Lower lobe of right lung (tissue), 2 donors: ENCODE measurements around the gene CEACAM21. TPM values are rescaled to one million over a fixed set of nuclear protein-coding genes. Genes with fewer than 3 reads are reported as not detected.

Experiments
- ATAC-seq, 2 donors: fragments of 200-7000 bp; cut with Tn5 transposase; one replicate each; pipeline ENCODE4 v1.9.1; 2020 to 2022; ENCODE audit warnings: mild to moderate bottlenecking in 2 of 2, moderate library complexity in 2 of 2
- DNase-seq: peaks from one replicate; pipeline ENCODE4 v3.0.0-alpha.2; 2020
- H3K27ac ChIP-seq: fragments of 200-600 bp; one replicate; pipeline ENCODE4 v1.8.0; 2022
- H3K27me3 ChIP-seq: fragments of 200-600 bp; one replicate; pipeline ENCODE4 v1.8.0; 2022; ENCODE audit warnings: low read depth
- H3K36me3 ChIP-seq: fragments of 200-600 bp; one replicate; pipeline ENCODE4 v1.8.0; 2022; ENCODE audit warnings: mild to moderate bottlenecking
- H3K4me1 ChIP-seq: fragments of 200-600 bp; one replicate; pipeline ENCODE4 v1.8.0; 2022
- H3K4me3 ChIP-seq: fragments of 200-600 bp; one replicate; pipeline ENCODE4 v1.8.0; 2022; ENCODE audit warnings: mild to moderate bottlenecking
- H3K9me3 ChIP-seq: fragments of 200-600 bp; one replicate; pipeline ENCODE4 v1.8.0; 2022
- intact Hi-C: fragments of 100-400 bp; cut with DNase I; formaldehyde crosslinking; loops from one replicate; pipeline ENCODE4 v1.11.0; 2022
- total RNA-seq: library from RNA; stranded (reverse); fragmentation: NEBNext Ultra II Directional; extraction: Animal tissue kit (Norgen Biotek cat#: 25700); gene quantifications from one replicate; pipeline ENCODE4 v1.2.1, GENCODE V29; 2021
- TF ChIP-seq, protein P1 (sequence below): fragments of 200-600 bp; IDR thresholded peaks from one replicate; pipeline ENCODE4 v1.8.0; 2022; ENCODE audit warnings: antibody characterized with exemption, mild to moderate bottlenecking
- donor health status: DM: no; HTN: yes; CAD: no; lungs with severe emphysema.

CEACAM21 gene
- total RNA-seq, 1 donor from 2014 or later: 28.8 TPM

DNA sequence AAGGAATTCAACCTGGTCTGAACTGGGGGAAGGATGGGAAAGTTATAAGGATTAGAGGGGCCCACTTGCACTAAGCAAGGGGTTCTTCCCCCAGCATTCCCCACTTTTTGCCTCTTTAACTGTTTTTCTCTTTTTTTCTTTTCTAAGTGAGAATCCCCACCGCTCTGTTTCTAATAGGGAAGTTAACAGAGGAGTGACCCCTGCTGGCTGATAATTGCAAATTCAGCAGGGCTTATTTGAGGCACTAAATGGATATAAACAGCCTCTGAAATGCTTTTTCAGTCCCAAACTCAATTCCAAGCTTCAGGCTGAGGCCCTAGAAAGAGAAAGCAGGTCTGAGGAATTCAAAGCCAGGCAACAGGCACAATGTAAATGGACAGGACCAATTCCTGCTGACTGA is 38.2 kb upstream of the CEACAM21 start:
- Histone ChIP-seq H3K4me3 (no peak overlapping the region), H3K27me3 (no peaks in the 10 kb centered on the region), H3K27ac (no peak overlapping the region), H3K9me3 (no peaks in the 10 kb centered on the region), H3K36me3 (no peaks in the 10 kb centered on the region), H3K4me1 (peaks cover 28% of the 10 kb centered on the region)
- intact Hi-C loops: no loop called here
- TF ChIP-seq, protein P1, sequence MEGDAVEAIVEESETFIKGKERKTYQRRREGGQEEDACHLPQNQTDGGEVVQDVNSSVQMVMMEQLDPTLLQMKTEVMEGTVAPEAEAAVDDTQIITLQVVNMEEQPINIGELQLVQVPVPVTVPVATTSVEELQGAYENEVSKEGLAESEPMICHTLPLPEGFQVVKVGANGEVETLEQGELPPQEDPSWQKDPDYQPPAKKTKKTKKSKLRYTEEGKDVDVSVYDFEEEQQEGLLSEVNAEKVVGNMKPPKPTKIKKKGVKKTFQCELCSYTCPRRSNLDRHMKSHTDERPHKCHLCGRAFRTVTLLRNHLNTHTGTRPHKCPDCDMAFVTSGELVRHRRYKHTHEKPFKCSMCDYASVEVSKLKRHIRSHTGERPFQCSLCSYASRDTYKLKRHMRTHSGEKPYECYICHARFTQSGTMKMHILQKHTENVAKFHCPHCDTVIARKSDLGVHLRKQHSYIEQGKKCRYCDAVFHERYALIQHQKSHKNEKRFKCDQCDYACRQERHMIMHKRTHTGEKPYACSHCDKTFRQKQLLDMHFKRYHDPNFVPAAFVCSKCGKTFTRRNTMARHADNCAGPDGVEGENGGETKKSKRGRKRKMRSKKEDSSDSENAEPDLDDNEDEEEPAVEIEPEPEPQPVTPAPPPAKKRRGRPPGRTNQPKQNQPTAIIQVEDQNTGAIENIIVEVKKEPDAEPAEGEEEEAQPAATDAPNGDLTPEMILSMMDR: peak; percentile 62
- DNase-seq: no peak
- no peak for ATAC-seq

DNA sequence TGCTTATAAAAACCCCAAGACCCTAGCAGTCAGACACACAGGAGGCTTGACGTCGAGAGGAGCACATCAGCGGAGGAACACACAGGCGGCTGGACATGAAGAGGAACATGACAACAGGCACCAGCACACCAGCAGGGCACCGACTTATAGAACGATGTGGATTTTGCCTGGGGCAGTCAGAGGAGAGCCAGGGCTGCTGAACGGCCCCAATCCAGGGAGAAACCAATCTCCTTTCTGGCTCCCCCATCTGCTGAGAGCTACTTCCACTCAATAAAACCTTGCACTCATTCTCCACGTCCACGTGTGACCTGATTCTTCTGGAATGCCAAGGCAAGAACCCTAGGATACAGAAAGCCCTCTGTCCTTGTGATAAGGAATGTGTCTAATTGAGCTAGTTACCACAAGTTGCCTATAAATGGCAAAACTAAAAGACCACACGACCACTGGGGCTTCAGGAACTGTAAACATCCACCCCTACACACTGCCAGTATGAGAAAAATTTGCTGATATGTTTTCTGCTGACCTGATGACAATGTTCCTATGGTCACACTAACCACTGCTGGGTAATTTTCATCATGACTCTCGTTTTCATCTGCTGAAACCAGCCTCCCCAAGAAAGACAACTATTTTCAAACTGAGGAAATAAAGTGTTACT is 35.8 kb upstream of the CEACAM21 start:
- Histone ChIP-seq H3K4me3 (no peak overlapping the region), H3K36me3 (no peaks in the 10 kb centered on the region), H3K27ac (no peak overlapping the region), H3K9me3 (no peaks in the 10 kb centered on the region), H3K27me3 (no peaks in the 10 kb centered on the region), H3K4me1 (peaks cover 6% of the 10 kb centered on the region)
- ATAC-seq (no peak), DNase-seq (no peak)
- intact Hi-C loops: no loop called here
- TF ChIP-seq, protein P1: no peak

DNA sequence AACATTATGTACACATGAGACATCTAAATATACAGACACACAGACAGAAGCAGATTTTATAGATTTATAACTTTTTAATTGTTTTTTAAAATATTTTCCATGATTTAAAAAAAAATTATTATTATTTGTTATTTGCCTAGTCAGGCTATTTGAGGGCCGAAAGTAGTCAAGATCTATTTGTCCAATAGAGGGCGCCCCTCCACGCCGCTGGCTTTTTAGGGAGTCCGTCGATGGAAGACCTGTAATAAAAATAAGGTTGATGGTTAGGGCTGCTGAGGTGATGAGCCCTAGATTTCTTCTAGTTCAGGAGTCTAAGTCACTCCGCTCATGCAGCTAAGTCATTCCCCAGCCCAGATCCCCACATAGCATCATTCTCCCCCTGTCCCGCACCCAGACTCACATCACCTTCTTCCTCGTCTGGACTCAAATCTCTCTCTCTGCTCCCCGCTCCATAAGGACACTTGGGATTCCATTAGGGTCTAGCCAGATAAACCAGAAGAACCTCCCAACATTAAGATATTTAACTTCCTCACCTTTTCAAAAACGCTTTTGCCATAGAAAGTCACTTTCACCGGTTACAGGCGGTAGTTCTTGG is 33.9 kb upstream of the CEACAM21 start:
- ATAC-seq (peak; percentile 53 to 59), DNase-seq (peak; percentile 83)
- H3K4me1 ChIP-seq: peaks cover 17% of the 10 kb centered on the region
- H3K4me3 ChIP-seq: no peak overlapping the region
- no peaks in the 10 kb centered on the region for H3K27me3 ChIP-seq
- H3K36me3 ChIP-seq: no peaks in the 10 kb centered on the region
- no peak overlapping the region for H3K27ac ChIP-seq
- intact Hi-C loops: no loop called here
- no peaks in the 10 kb centered on the region for H3K9me3 ChIP-seq
- TF ChIP-seq, protein P1: peak; percentile 75

DNA sequence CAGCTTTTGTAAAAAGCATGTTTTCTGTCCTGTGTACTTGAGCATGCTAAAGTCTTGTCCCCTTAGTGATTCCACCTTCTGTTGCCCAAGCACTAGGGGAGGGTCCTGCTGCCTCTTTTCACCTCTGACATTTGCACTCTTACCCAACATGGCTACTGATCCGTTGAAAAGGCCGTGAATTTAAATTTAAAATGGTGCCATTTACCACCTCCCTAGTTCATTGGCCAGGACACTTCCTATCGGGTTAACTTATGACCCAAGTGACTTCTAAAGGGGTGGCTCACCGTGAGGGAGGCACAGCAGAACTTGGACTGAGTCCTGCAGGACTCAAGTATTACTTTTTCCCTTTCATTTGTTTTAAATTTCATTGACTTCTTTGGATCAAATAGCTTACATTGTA is 33.3 kb upstream of the CEACAM21 start:
- no peaks in the 10 kb centered on the region for H3K27me3 ChIP-seq
- peaks cover 20% of the 10 kb centered on the region for H3K4me1 ChIP-seq
- intact Hi-C loops: no loop called here
- no peaks in the 10 kb centered on the region for H3K36me3 ChIP-seq
- no peak overlapping the region for H3K27ac ChIP-seq
- H3K9me3 ChIP-seq: no peaks in the 10 kb centered on the region
- TF ChIP-seq, protein P1: no peak
- DNase-seq (no peak), ATAC-seq (no peak)
- H3K4me3 ChIP-seq: no peak overlapping the region

DNA sequence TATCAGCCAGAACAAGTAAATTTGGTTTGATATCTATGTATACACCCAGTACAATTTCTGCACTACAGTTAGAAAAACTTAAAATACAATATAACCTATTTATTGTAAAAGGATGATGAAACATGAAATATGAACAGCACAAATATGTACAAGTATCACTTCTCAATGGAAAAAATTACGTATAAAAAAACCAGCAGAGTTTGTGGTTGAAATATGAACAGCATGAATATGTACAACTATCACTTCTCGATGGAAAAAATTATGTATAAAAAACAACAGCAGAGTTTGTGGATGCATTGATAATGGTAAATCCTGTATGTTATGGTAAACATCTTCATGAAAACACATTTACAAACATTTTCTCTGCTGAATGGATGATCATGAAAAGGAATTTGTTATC is 32.4 kb upstream of the CEACAM21 start:
- DNase-seq: no peak
- Histone ChIP-seq H3K4me3 (no peak overlapping the region), H3K36me3 (no peaks in the 10 kb centered on the region), H3K9me3 (no peaks in the 10 kb centered on the region), H3K27ac (no peak overlapping the region), H3K27me3 (no peaks in the 10 kb centered on the region), H3K4me1 (peaks cover 24% of the 10 kb centered on the region)
- ATAC-seq: no peak
- TF ChIP-seq, protein P1: no peak
- intact Hi-C loops: no loop called here
